HEK293 (cell line): ENCODE results near the gene PILRA.
A peak's percentile ranks its signal among the peaks of the same experiment; 100 is the strongest.

Experiments
- CTCF ChIP-seq: fragments of 450-650 bp; formaldehyde crosslinking; IDR thresholded peaks from 2 replicates; pipeline ENCODE4 v1.5.1; 2016; ENCODE audit warnings: missing biosample characterization, missing genetic modification characterization
- GLI2 ChIP-seq: fragments of 450-650 bp; formaldehyde crosslinking; IDR thresholded peaks from 2 replicates; pipeline ENCODE4; 2017; ENCODE audit warnings: missing biosample characterization, missing genetic modification characterization, low read depth, borderline replicate concordance
- KLF16 ChIP-seq: fragments of 450-650 bp; formaldehyde crosslinking; IDR thresholded peaks from 2 replicates; pipeline ENCODE4 v1.5.1; 2017; ENCODE audit warnings: missing biosample characterization, missing genetic modification characterization
- KLF8 ChIP-seq: fragments of 450-650 bp; formaldehyde crosslinking; IDR thresholded peaks from 2 replicates; pipeline ENCODE4 v1.5.1; 2016; ENCODE audit warnings: missing biosample characterization, missing genetic modification characterization
- MEIS1 ChIP-seq: sonication (generic); formaldehyde crosslinking; IDR thresholded peaks from 2 replicates; pipeline ENCODE4 v1.8.1; 2022; ENCODE audit warnings: missing genetic modification reagents, mild to moderate bottlenecking, borderline replicate concordance
- SCRT1 ChIP-seq: fragments of 450-650 bp; formaldehyde crosslinking; IDR thresholded peaks from 2 replicates; pipeline ENCODE4 v1.5.1; 2016; ENCODE audit warnings: missing biosample characterization, missing genetic modification characterization, borderline replicate concordance
- ZNF121 ChIP-seq: fragments of 450-650 bp; formaldehyde crosslinking; IDR thresholded peaks from 2 replicates; pipeline ENCODE4 v1.5.1; 2016; ENCODE audit warnings: missing biosample characterization, missing genetic modification characterization
- ZNF138 ChIP-seq: fragments of 450-650 bp; formaldehyde crosslinking; IDR thresholded peaks from 2 replicates; pipeline ENCODE4 v1.5.1; 2016; ENCODE audit warnings: missing biosample characterization, missing genetic modification characterization, borderline replicate concordance
- ZNF18 ChIP-seq: fragments of 450-650 bp; formaldehyde crosslinking; IDR thresholded peaks from 2 replicates; pipeline ENCODE4 v1.5.1; 2016; ENCODE audit warnings: missing biosample characterization, missing genetic modification characterization
- ZNF202 ChIP-seq: fragments of 450-650 bp; formaldehyde crosslinking; IDR thresholded peaks from 2 replicates; pipeline ENCODE4 v1.5.1; 2016; ENCODE audit warnings: missing biosample characterization, missing genetic modification characterization, borderline replicate concordance
- ZNF280C ChIP-seq: fragments of 450-650 bp; formaldehyde crosslinking; IDR thresholded peaks from 2 replicates; pipeline ENCODE4 v1.5.1; 2016; ENCODE audit warnings: missing biosample characterization, missing genetic modification characterization
- ZNF302 ChIP-seq: fragments of 450-650 bp; formaldehyde crosslinking; IDR thresholded peaks from 2 replicates; pipeline ENCODE4 v1.5.1; 2016; ENCODE audit warnings: missing biosample characterization, missing genetic modification characterization, low read depth
- ZNF366 ChIP-seq: fragments of 450-650 bp; formaldehyde crosslinking; conservative IDR thresholded peaks from 2 replicates; pipeline ENCODE4 v1.5.1; 2016; ENCODE audit warnings: missing biosample characterization, missing genetic modification characterization
- ZNF585B ChIP-seq: fragments of 450-650 bp; formaldehyde crosslinking; IDR thresholded peaks from 2 replicates; pipeline ENCODE4 v1.5.1; 2016; ENCODE audit warnings: missing biosample characterization, missing genetic modification characterization
- ZNF621 ChIP-seq: fragments of 450-650 bp; formaldehyde crosslinking; IDR thresholded peaks from 2 replicates; pipeline ENCODE4 v1.5.1; 2017; ENCODE audit warnings: missing biosample characterization, missing genetic modification characterization
- ZNF785 ChIP-seq: fragments of 450-650 bp; formaldehyde crosslinking; IDR thresholded peaks from 2 replicates; pipeline ENCODE4 v1.5.1; 2016; ENCODE audit warnings: missing biosample characterization, missing genetic modification characterization
- ZNF843 ChIP-seq: fragments of 450-650 bp; formaldehyde crosslinking; IDR thresholded peaks from 2 replicates; pipeline ENCODE4 v1.5.1; 2016; ENCODE audit warnings: missing biosample characterization, missing genetic modification characterization
- ZSCAN30 ChIP-seq: fragments of 450-650 bp; IDR thresholded peaks from 2 replicates; pipeline ENCODE4 v1.5.1; 2018; ENCODE audit warnings: missing biosample characterization, mild to moderate bottlenecking, missing genetic modification characterization, moderate library complexity
- TF ChIP-seq, protein P1 (sequence below): fragments of 450-650 bp; formaldehyde crosslinking; IDR thresholded peaks from 2 replicates; pipeline ENCODE4 v1.5.1; 2016; ENCODE audit warnings: missing biosample characterization, missing genetic modification characterization, borderline replicate concordance
- TF ChIP-seq, protein P2 (sequence below): fragments of 450-650 bp; formaldehyde crosslinking; IDR thresholded peaks from 2 replicates; pipeline ENCODE4 v1.5.1; 2017; ENCODE audit warnings: missing biosample characterization, missing genetic modification characterization
- TF ChIP-seq, protein P3 (sequence below): fragments of 450-650 bp; IDR thresholded peaks from 2 replicates; pipeline ENCODE4 v1.5.1; 2018; ENCODE audit warnings: missing biosample characterization, missing genetic modification characterization
- TF ChIP-seq, protein P4 (sequence below): fragments of 450-650 bp; formaldehyde crosslinking; IDR thresholded peaks from 2 replicates; pipeline ENCODE4 v1.5.1; 2016; ENCODE audit warnings: missing biosample characterization, missing genetic modification characterization

Gene PILRA

DNA sequence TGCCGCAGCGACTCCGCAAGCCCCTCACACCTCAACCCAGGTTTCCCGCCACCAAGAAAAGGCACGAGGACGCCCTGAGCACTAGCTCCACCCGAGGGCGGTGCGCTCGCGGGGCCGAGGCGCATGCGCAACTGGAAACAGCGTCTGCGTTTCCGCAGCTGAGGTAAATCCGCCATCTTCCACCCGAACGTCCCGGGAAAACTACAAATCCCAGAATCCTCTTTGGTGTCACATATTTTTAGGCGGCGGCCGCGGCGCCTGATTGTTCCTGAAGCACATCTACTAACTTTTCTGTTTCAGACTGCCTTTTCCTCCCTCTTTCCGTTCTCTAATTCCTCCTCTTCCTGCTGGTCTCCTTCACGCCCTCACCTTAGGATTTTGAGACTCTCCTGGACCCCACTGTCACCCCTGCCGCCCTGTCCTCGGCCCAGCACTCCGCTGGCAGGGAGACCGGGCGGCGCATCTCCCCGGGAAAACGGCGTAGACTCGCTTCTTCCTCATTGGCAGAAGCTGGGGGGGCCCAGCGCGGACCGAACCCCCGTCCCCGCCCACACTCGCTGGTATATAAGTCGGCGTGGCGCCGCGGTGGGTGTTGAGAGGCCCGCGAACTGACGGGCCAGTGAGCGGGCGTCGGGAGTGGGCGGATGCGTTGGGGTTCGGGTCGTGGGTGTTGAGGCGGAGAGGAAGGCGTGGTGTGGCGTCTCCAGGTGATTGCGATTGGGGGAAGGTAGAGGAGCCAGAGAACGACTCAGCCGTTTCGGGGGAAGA is 55.1 kb downstream of the PILRA start, which contains the start of gene ZCWPW1 (continued):
- TF ChIP-seq, protein P1, sequence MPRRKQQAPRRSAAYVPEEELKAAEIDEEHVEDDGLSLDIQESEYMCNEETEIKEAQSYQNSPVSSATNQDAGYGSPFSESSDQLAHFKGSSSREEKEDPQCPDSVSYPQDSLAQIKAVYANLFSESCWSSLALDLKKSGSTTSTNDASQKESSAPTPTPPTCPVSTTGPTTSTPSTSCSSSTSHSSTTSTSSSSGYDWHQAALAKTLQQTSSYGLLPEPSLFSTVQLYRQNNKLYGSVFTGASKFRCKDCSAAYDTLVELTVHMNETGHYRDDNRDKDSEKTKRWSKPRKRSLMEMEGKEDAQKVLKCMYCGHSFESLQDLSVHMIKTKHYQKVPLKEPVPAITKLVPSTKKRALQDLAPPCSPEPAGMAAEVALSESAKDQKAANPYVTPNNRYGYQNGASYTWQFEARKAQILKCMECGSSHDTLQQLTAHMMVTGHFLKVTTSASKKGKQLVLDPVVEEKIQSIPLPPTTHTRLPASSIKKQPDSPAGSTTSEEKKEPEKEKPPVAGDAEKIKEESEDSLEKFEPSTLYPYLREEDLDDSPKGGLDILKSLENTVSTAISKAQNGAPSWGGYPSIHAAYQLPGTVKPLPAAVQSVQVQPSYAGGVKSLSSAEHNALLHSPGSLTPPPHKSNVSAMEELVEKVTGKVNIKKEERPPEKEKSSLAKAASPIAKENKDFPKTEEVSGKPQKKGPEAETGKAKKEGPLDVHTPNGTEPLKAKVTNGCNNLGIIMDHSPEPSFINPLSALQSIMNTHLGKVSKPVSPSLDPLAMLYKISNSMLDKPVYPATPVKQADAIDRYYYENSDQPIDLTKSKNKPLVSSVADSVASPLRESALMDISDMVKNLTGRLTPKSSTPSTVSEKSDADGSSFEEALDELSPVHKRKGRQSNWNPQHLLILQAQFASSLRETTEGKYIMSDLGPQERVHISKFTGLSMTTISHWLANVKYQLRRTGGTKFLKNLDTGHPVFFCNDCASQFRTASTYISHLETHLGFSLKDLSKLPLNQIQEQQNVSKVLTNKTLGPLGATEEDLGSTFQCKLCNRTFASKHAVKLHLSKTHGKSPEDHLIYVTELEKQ (tag by site-specific recombination) = no peak; the same call in 1 of the 2 replicates
- TF ChIP-seq ZNF585B (tag by site-specific recombination) = no peak
- TF ChIP-seq ZNF138 (tag by site-specific recombination) = no peak
- no peak for TF ChIP-seq ZNF302 (tag by site-specific recombination)
- TF ChIP-seq ZNF366 (tag by site-specific recombination) = peak; percentile 88
- TF ChIP-seq, protein P2, sequence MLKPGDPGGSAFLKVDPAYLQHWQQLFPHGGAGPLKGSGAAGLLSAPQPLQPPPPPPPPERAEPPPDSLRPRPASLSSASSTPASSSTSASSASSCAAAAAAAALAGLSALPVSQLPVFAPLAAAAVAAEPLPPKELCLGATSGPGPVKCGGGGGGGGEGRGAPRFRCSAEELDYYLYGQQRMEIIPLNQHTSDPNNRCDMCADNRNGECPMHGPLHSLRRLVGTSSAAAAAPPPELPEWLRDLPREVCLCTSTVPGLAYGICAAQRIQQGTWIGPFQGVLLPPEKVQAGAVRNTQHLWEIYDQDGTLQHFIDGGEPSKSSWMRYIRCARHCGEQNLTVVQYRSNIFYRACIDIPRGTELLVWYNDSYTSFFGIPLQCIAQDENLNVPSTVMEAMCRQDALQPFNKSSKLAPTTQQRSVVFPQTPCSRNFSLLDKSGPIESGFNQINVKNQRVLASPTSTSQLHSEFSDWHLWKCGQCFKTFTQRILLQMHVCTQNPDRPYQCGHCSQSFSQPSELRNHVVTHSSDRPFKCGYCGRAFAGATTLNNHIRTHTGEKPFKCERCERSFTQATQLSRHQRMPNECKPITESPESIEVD (tag by site-specific recombination) = no peak
- TF ChIP-seq ZNF785 (tag by site-specific recombination) = peak; percentile 58; the same call in 1 of the 2 replicates
- TF ChIP-seq, protein P3, sequence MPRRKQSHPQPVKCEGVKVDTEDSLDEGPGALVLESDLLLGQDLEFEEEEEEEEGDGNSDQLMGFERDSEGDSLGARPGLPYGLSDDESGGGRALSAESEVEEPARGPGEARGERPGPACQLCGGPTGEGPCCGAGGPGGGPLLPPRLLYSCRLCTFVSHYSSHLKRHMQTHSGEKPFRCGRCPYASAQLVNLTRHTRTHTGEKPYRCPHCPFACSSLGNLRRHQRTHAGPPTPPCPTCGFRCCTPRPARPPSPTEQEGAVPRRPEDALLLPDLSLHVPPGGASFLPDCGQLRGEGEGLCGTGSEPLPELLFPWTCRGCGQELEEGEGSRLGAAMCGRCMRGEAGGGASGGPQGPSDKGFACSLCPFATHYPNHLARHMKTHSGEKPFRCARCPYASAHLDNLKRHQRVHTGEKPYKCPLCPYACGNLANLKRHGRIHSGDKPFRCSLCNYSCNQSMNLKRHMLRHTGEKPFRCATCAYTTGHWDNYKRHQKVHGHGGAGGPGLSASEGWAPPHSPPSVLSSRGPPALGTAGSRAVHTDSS (tag by site-specific recombination) = 0 out of 2 replicates have a peak, but pooled peaks have one; percentile 51
- no peak for TF ChIP-seq ZNF18 (tag by site-specific recombination)
- no peak for TF ChIP-seq ZNF202 (tag by site-specific recombination)
- TF ChIP-seq ZNF843 = peak; percentile 71
- TF ChIP-seq, protein P4, sequence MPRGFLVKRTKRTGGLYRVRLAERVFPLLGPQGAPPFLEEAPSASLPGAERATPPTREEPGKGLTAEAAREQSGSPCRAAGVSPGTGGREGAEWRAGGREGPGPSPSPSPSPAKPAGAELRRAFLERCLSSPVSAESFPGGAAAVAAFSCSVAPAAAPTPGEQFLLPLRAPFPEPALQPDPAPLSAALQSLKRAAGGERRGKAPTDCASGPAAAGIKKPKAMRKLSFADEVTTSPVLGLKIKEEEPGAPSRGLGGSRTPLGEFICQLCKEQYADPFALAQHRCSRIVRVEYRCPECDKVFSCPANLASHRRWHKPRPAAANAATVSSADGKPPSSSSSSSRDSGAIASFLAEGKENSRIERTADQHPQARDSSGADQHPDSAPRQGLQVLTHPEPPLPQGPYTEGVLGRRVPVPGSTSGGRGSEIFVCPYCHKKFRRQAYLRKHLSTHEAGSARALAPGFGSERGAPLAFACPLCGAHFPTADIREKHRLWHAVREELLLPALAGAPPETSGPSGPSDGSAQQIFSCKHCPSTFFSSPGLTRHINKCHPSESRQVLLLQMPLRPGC (tag by site-specific recombination) = peak; percentile 69
- TF ChIP-seq ZNF121 (tag by site-specific recombination) = no peak; the same call in 1 of the 2 replicates
- TF ChIP-seq CTCF (tag by site-specific recombination) = peak; percentile 28; the same call in 1 of the 2 replicates
- TF ChIP-seq MEIS1 = no peak
- no peak for TF ChIP-seq ZNF621 (tag by site-specific recombination)
- peak; percentile 65 for TF ChIP-seq ZSCAN30 (tag by site-specific recombination)
- TF ChIP-seq SCRT1 (tag by site-specific recombination) = no peak; the same call in 1 of the 2 replicates
- TF ChIP-seq GLI2 (tag by site-specific recombination) = no peak
- peak; percentile 93 for TF ChIP-seq KLF8 (tag by site-specific recombination)
- peak; percentile 98 for TF ChIP-seq KLF16 (tag by site-specific recombination)
- no peak for TF ChIP-seq ZNF280C
